ENCODE results near the gene DOK6. TPM values are rescaled to one million over a fixed set of nuclear protein-coding genes. Genes with fewer than 3 reads are reported as not detected.

The DOK6 gene
- total RNA-seq, 2 experiments from 2014 or later, result not detected

GRCh38 chr18:69495338-69495737, 94.7 kb downstream of the DOK6 start:
- no peak overlapping the region for H3K27ac ChIP-seq (ENCODE audit: low read depth in 1 of 2, low read length in 2 of 2)
- H3K27ac Mint-ChIP-seq, result no peak overlapping the region
- intact Hi-C loops (cut with DNase I, micrococcal nuclease), result no loop called here
- H3K9me3 ChIP-seq (ENCODE audit: control insufficient read depth in 1 of 2, insufficient read depth in 1 of 2, low read length in 2 of 2), result peaks cover 0 to 16% of the 10 kb centered on the region in 2 experiments
- ATAC-seq (ENCODE audit: poor library complexity) (no peak), DNase-seq (no peak)
- no peaks in the 10 kb centered on the region for H3K36me3 Mint-ChIP-seq (ENCODE audit: low read depth)
- H3K27me3 ChIP-seq (ENCODE audit: control insufficient read depth in 1 of 2, insufficient read depth in 2 of 2, low read length in 2 of 2), result no peaks in the 10 kb centered on the region
- no peaks in the 10 kb centered on the region for H3K9me3 Mint-ChIP-seq
- H3K4me1 Mint-ChIP-seq (ENCODE audit: low read depth), result no peaks in the 10 kb centered on the region
- peaks cover 12% of the 10 kb centered on the region for H3K27me3 Mint-ChIP-seq
- H3K4me3 ChIP-seq (ENCODE audit: low read length), result no peak overlapping the region
- ChIA-PET POLR2A (no interaction called here), CTCF (no interaction called here)
- no peaks in the 10 kb centered on the region for H3K36me3 ChIP-seq (ENCODE audit: insufficient read depth, low read length)
- no peak for TF ChIP-seq CTCF (IDR thresholded peaks at IDR 0.05)
- H3K4me3 Mint-ChIP-seq, result no peak overlapping the region
- H3K4me1 ChIP-seq (ENCODE audit: insufficient read depth, low read length), result no peaks in the 10 kb centered on the region

GRCh38 chr18:69495841-69496533, 95.3 kb downstream of the DOK6 start:
- Mint-ChIP-seq H3K9me3 (no peaks in the 10 kb centered on the region), H3K36me3 (ENCODE audit: low read depth) (no peaks in the 10 kb centered on the region), H3K4me1 (ENCODE audit: low read depth) (no peaks in the 10 kb centered on the region), H3K27me3 (peaks cover 13% of the 10 kb centered on the region), H3K27ac (no peak overlapping the region), H3K4me3 (no peak overlapping the region)
- ChIA-PET CTCF (no interaction called here), POLR2A (no interaction called here)
- Histone ChIP-seq H3K4me1 (ENCODE audit: insufficient read depth, low read length) (no peaks in the 10 kb centered on the region), H3K9me3 (ENCODE audit: control insufficient read depth in 1 of 2, insufficient read depth in 1 of 2, low read length in 2 of 2) (peaks cover 0 to 16% of the 10 kb centered on the region in 2 experiments), H3K36me3 (ENCODE audit: insufficient read depth, low read length) (no peaks in the 10 kb centered on the region), H3K4me3 (ENCODE audit: low read length) (no peak overlapping the region), H3K27ac (ENCODE audit: low read depth in 1 of 2, low read length in 2 of 2) (no peak overlapping the region), H3K27me3 (ENCODE audit: control insufficient read depth in 1 of 2, insufficient read depth in 2 of 2, low read length in 2 of 2) (no peaks in the 10 kb centered on the region)
- no peak for ATAC-seq (ENCODE audit: poor library complexity)
- DNase-seq, result no peak
- no peak for TF ChIP-seq CTCF (IDR thresholded peaks at IDR 0.05)
- intact Hi-C loops (cut with DNase I, micrococcal nuclease), result no loop called here

- Histone ChIP-seq H3K27me3 (ENCODE audit: control insufficient read depth in 1 of 2, insufficient read depth in 2 of 2, low read length in 2 of 2) (no peaks in the 10 kb centered on the region), H3K27ac (ENCODE audit: low read depth in 1 of 2, low read length in 2 of 2) (no peak overlapping the region), H3K4me1 (ENCODE audit: insufficient read depth, low read length) (no peaks in the 10 kb centered on the region), H3K9me3 (ENCODE audit: control insufficient read depth in 1 of 2, insufficient read depth in 1 of 2, low read length in 2 of 2) (no peaks in the 10 kb centered on the region), H3K36me3 (ENCODE audit: insufficient read depth, low read length) (no peaks in the 10 kb centered on the region), H3K4me3 (ENCODE audit: low read length) (no peak overlapping the region)
- Mint-ChIP-seq H3K27me3 (peaks cover 18% of the 10 kb centered on the region), H3K36me3 (ENCODE audit: low read depth) (no peaks in the 10 kb centered on the region), H3K27ac (no peak overlapping the region), H3K9me3 (no peaks in the 10 kb centered on the region), H3K4me3 (no peak overlapping the region), H3K4me1 (ENCODE audit: low read depth) (no peaks in the 10 kb centered on the region)
- ATAC-seq (ENCODE audit: poor library complexity) (no peak), DNase-seq (no peak)
- ChIA-PET CTCF (no interaction called here), POLR2A (no interaction called here)
- TF ChIP-seq CTCF (IDR thresholded peaks at IDR 0.05), result no peak
- intact Hi-C loops (cut with DNase I, micrococcal nuclease), result no loop called here
These were observed 118.3 kb downstream of the DOK6 start for GRCh38 chr18:69518989-69519388.

All from CD4-positive, alpha-beta T cell (primary cell).